ENCODE results near the gene KL. TPM values are rescaled to one million over a fixed set of nuclear protein-coding genes. Genes with fewer than 3 reads are reported as not detected.

KL gene
- total and polyA plus RNA-seq, 2 donors (not counting 1 experiment from before 2014, with no cell fraction given): 0.07 TPM; not detected in 1

GRCh38 chr13:32997399-32997798 is 18.8 kb upstream of the KL start:
- no peak overlapping the region for H3K4me2 ChIP-seq (replicated peaks; ENCODE audit: low read depth, low read length, poor library complexity, severe bottlenecking)

GRCh38 chr13:32998966-32999365 is 17.3 kb upstream of the KL start:
- intact Hi-C loops (cut with micrococcal nuclease): no loop called here
- DNase-seq (no peak), ATAC-seq (ENCODE audit: low read depth) (no peak)
- CTCF ChIA-PET: no interaction called here
- 93% methylated on average over 5 of the region's 5 CpGs for WGBS (ENCODE audit: insufficient coverage)
- H3K9me3 ChIP-seq (ENCODE audit: control extremely low read depth in 1 of 3, control insufficient read depth in 2 of 3, insufficient read depth in 1 of 3, low read length in 2 of 3): no peaks in the 10 kb centered on the region
- H3K36me3 ChIP-seq (replicated peaks in 1 of 2; ENCODE audit: control extremely low read depth in 1 of 2, control insufficient read depth in 1 of 2, extremely low read depth in 1 of 2, insufficient read depth in 2 of 2, low read length in 1 of 2): no peaks in the 10 kb centered on the region
- no peaks in the 10 kb centered on the region for H4K20me1 ChIP-seq (ENCODE audit: control insufficient read depth, insufficient read depth, low read length, poor library complexity, severe bottlenecking)
- no peaks in the 10 kb centered on the region for H3K27me3 ChIP-seq (replicated peaks in 1 of 4; ENCODE audit: control extremely low read depth in 1 of 4, control insufficient read depth in 3 of 4, insufficient read depth in 4 of 4, low read length in 3 of 4)
- H2AFZ ChIP-seq (ENCODE audit: insufficient read depth, low read depth, low read length, poor library complexity, severe bottlenecking): no peak overlapping the region
- H3K4me3 ChIP-seq (ENCODE audit: control extremely low read depth in 1 of 5, extremely low read depth in 1 of 5, insufficient read depth in 1 of 5, low read depth in 2 of 5, low read length in 4 of 5): no peak overlapping the region
- no peaks in the 10 kb centered on the region for H3K79me2 ChIP-seq (ENCODE audit: control insufficient read depth, insufficient read depth, low read length)
- TF ChIP-seq CTCF (IDR thresholded peaks at IDR 0.05) (no peak), EZH2 (IDR thresholded peaks at IDR 0.05; ENCODE audit: borderline replicate concordance, insufficient read depth, low read depth, low read length, poor library complexity, severe bottlenecking) (no peak)
- POLR2A ChIA-PET: no interaction called here
- H3K4me2 ChIP-seq (replicated peaks; ENCODE audit: low read depth, low read length, poor library complexity, severe bottlenecking): no peak overlapping the region
- no peak overlapping the region for H3K27ac ChIP-seq (ENCODE audit: low read length in 2 of 2)
- H3K9ac ChIP-seq (ENCODE audit: low read length): no peak overlapping the region
- H3K27ac Mint-ChIP-seq: no peak overlapping the region
- H3K27me3 Mint-ChIP-seq: no peaks in the 10 kb centered on the region
- no peaks in the 10 kb centered on the region for H3K9me3 Mint-ChIP-seq (ENCODE audit: insufficient read depth)
- H3K4me3 Mint-ChIP-seq: no peak overlapping the region
- H3K4me1 Mint-ChIP-seq: no peaks in the 10 kb centered on the region
- no peaks in the 10 kb centered on the region for H3K4me1 ChIP-seq (ENCODE audit: control insufficient read depth in 2 of 2, insufficient read depth in 2 of 2, low read length in 2 of 2)

More at GRCh38 chr13:32997399-32997798, 18.8 kb upstream of the KL start:
- no peak overlapping the region for H3K9ac ChIP-seq (ENCODE audit: low read length)
- Mint-ChIP-seq H3K4me1 (no peaks in the 10 kb centered on the region), H3K27me3 (no peaks in the 10 kb centered on the region), H3K27ac (no peak overlapping the region), H3K4me3 (no peak overlapping the region), H3K9me3 (ENCODE audit: insufficient read depth) (no peaks in the 10 kb centered on the region)
- no peaks in the 10 kb centered on the region for H3K79me2 ChIP-seq (ENCODE audit: control insufficient read depth, insufficient read depth, low read length)
- TF ChIP-seq CTCF (IDR thresholded peaks at IDR 0.05) (no peak), EZH2 (IDR thresholded peaks at IDR 0.05; ENCODE audit: borderline replicate concordance, insufficient read depth, low read depth, low read length, poor library complexity, severe bottlenecking) (no peak)
- CTCF ChIA-PET: no interaction called here
- no peak for DNase-seq
- no peaks in the 10 kb centered on the region for H4K20me1 ChIP-seq (ENCODE audit: control insufficient read depth, insufficient read depth, low read length, poor library complexity, severe bottlenecking)
- no peak for ATAC-seq (ENCODE audit: low read depth)
- no peak overlapping the region for H2AFZ ChIP-seq (ENCODE audit: insufficient read depth, low read depth, low read length, poor library complexity, severe bottlenecking)
- H3K4me3 ChIP-seq (ENCODE audit: control extremely low read depth in 1 of 5, extremely low read depth in 1 of 5, insufficient read depth in 1 of 5, low read depth in 2 of 5, low read length in 4 of 5): no peak overlapping the region
- no peaks in the 10 kb centered on the region for H3K9me3 ChIP-seq (ENCODE audit: control extremely low read depth in 1 of 3, control insufficient read depth in 2 of 3, insufficient read depth in 1 of 3, low read length in 2 of 3)
- WGBS (ENCODE audit: insufficient coverage): 67% methylated on average over 1 of the region's 2 CpGs
- no peaks in the 10 kb centered on the region for H3K27me3 ChIP-seq (replicated peaks in 1 of 4; ENCODE audit: control extremely low read depth in 1 of 4, control insufficient read depth in 3 of 4, insufficient read depth in 4 of 4, low read length in 3 of 4)
- no peaks in the 10 kb centered on the region for H3K36me3 ChIP-seq (replicated peaks in 1 of 2; ENCODE audit: control extremely low read depth in 1 of 2, control insufficient read depth in 1 of 2, extremely low read depth in 1 of 2, insufficient read depth in 2 of 2, low read length in 1 of 2)
- H3K27ac ChIP-seq (ENCODE audit: low read length in 2 of 2): no peak overlapping the region
- no peaks in the 10 kb centered on the region for H3K4me1 ChIP-seq (ENCODE audit: control insufficient read depth in 2 of 2, insufficient read depth in 2 of 2, low read length in 2 of 2)
- intact Hi-C loops (cut with micrococcal nuclease): no loop called here
- POLR2A ChIA-PET: no interaction called here
